ENCODE measurements around the gene USH1C. TPM values are rescaled to one million over a fixed set of nuclear protein-coding genes. Genes with fewer than 3 reads are reported as not detected.

Gene USH1C
- total and polyA plus RNA-seq, 2 of the 4 experiments (the other 2 are of a cell fraction): not detected

DNA sequence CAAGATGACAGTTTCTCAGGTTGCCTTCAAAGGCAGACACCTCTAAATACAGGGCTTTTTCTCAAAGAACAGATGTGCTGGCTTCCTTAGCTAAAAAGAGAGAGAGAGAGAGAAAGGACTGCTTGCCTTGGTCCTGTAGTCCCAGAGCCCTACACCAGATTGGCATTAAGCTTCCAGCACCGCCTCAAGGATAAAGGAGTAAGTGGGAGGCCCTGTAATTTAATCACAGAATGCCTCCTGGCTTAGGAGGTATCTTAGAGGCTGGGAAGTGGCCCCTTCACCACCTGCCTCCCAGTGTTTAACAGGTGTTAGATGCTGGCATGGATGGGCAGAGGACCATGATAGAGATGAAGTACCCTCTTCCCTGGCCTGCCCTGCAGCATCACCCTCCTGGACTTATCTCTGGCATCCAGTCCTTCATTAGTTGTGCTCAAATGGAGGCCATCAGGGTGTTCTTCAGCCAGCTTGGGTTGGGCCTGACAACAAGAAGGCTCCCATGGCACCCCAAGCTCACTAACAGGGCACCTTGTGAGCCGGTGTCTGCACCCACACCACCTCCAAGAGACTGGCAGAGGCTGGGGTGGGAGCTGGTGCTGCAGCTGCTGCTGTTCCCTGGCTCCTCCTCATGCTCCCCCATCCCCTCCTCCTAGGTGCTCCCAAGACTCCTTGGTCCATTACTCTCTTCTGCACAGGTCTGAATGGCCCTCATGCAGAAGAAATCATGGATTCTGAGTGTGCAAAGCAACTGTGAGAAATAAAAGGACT is 100.1 kb downstream of the USH1C start:
- dilution Hi-C loops (cut with HindIII; ENCODE audit: low sequenced_read_pairs, unreplicated experiment) (no loop called here), in situ Hi-C loops (cut with MboI; ENCODE audit: low sequenced_read_pairs) (no loop called here), intact Hi-C loops (cut with micrococcal nuclease) (no loop called here)
- ChIA-PET POLR2A (ENCODE audit: unreplicated experiment) (no interaction called here), CTCF (no interaction called here)
- H3K36me3 ChIP-seq (ENCODE audit: control insufficient read depth, insufficient read depth, low read length): no peaks in the 10 kb centered on the region
- peaks cover 7% of the 10 kb centered on the region for H3K27me3 ChIP-seq (ENCODE audit: control insufficient read depth, insufficient read depth, low read length)
- no peak overlapping the region for H2AFZ ChIP-seq (replicated peaks; ENCODE audit: low read length, poor library complexity)
- no peak overlapping the region for H3K56ac ChIP-seq (ENCODE audit: extremely low read depth, insufficient read depth, low read length)
- no peak overlapping the region for H3K4me2 ChIP-seq (ENCODE audit: low read depth, low read length)
- H2AK9ac ChIP-seq (replicated peaks; ENCODE audit: low read depth, low read length, poor library complexity): no peak overlapping the region
- ATAC-seq (ENCODE audit: low read depth) (no peak), DNase-seq (no peak)
- no peak overlapping the region for H4K5ac ChIP-seq (ENCODE audit: low read depth, low read length)
- WGBS, 2 experiments (ENCODE audit: extremely low coverage in 2 of 2, insufficient read length in 1 of 2): no CpG with 5 or more reads among the region's 2 CpGs
- no peaks in the 10 kb centered on the region for H3K9me3 ChIP-seq (ENCODE audit: control insufficient read depth, insufficient read depth, low read length)
- H4K8ac ChIP-seq (ENCODE audit: low read depth in 2 of 2, low read length in 2 of 2): no peak overlapping the region
- H4K91ac ChIP-seq (ENCODE audit: insufficient read depth, low read depth, low read length): no peak overlapping the region
- H3K4ac ChIP-seq (ENCODE audit: low read depth, low read length): no peak overlapping the region
- no peaks in the 10 kb centered on the region for H3K79me1 ChIP-seq (ENCODE audit: low read depth in 1 of 2, low read length in 2 of 2)
- no peak overlapping the region for H3K18ac ChIP-seq (ENCODE audit: low read depth, low read length)
- BruUV-seq (replicated peaks): no TSS peak
- no peak overlapping the region for H2BK15ac ChIP-seq (ENCODE audit: low read depth, low read length)
- no peak for TF ChIP-seq CEBPB (IDR thresholded peaks at IDR 0.05; ENCODE audit: low read depth, low read length)
- no peak for TF ChIP-seq RFX5 (IDR thresholded peaks at IDR 0.05; ENCODE audit: low read depth, low read length)
- no peak for TF ChIP-seq NFE2L2 (IDR thresholded peaks at IDR 0.05; ENCODE audit: low read depth, low read length)
- no peak for TF ChIP-seq MAZ (IDR thresholded peaks at IDR 0.05; ENCODE audit: borderline replicate concordance, low read depth, low read length)
- TF ChIP-seq MXI1 (IDR thresholded peaks at IDR 0.05; ENCODE audit: borderline replicate concordance, low read depth, low read length): no peak
- no peak for TF ChIP-seq MAFK (IDR thresholded peaks at IDR 0.05; ENCODE audit: low read depth, low read length)
- no peak for TF ChIP-seq SMC3 (IDR thresholded peaks at IDR 0.05; ENCODE audit: low read depth, low read length)
- no peak for TF ChIP-seq RAD21 (IDR thresholded peaks at IDR 0.05; ENCODE audit: low read length)
- H3K27ac ChIP-seq (ENCODE audit: insufficient read depth, low read length): no peak overlapping the region
- no peaks in the 10 kb centered on the region for H3K4me1 ChIP-seq (ENCODE audit: control insufficient read depth, insufficient read depth, low read length)
- no peak overlapping the region for H3K23ac ChIP-seq (ENCODE audit: low read depth, low read length)
- no peaks in the 10 kb centered on the region for H3K9me1 ChIP-seq (ENCODE audit: insufficient read depth, low read length)
- H3K14ac ChIP-seq (replicated peaks; ENCODE audit: low read depth, low read length): no peak overlapping the region
- H3K9ac ChIP-seq (ENCODE audit: low read depth, low read length): no peak overlapping the region
- no peak overlapping the region for H2BK20ac ChIP-seq (ENCODE audit: low read depth, low read length)
- H2AK5ac ChIP-seq (ENCODE audit: low read depth, low read length): no peak overlapping the region
- no peak overlapping the region for H2BK120ac ChIP-seq (ENCODE audit: low read depth, low read length)
- H2BK5ac ChIP-seq (ENCODE audit: low read depth, low read length, poor library complexity, severe bottlenecking): no peak overlapping the region
- H4K20me1 ChIP-seq (ENCODE audit: insufficient read depth, low read length): no peaks in the 10 kb centered on the region
- no peak overlapping the region for H3K4me3 ChIP-seq (ENCODE audit: insufficient read depth, low read depth, low read length)

Other genes starting within 250 kb of the USH1C start
- 3.9 and 4.1 TPM in 2 replicates for gene NCR3LG1, start 192.6 kb downstream of the USH1C start, total RNA-seq (2012; rRNA removed)
- gene NCR3LG1, start 192.6 kb downstream of the USH1C start, polyA plus RNA-seq (2012; rRNA removed): 1.5 and 1.7 TPM in 2 replicates
- gene KCNJ11, start 155.8 kb downstream of the USH1C start, total RNA-seq (2012; rRNA removed): not detected in 2 replicates
- gene KCNJ11, start 155.8 kb downstream of the USH1C start, polyA plus RNA-seq (2012; rRNA removed): not detected in 2 replicates
- not detected in 2 replicates for gene ABCC8, start 67.6 kb downstream of the USH1C start, total RNA-seq (2012; rRNA removed)
- gene ABCC8, start 67.6 kb downstream of the USH1C start, polyA plus RNA-seq (2012; rRNA removed): not detected in 2 replicates
- not detected in 2 replicates for gene OTOG, start 2.8 kb upstream of the USH1C start, total RNA-seq (2012; rRNA removed)
- not detected in 2 replicates for gene OTOG, start 2.8 kb upstream of the USH1C start, polyA plus RNA-seq (2012; rRNA removed)
- gene MYOD1, start 175.2 kb upstream of the USH1C start, total RNA-seq (2012; rRNA removed): not detected in 2 replicates
- not detected in 2 replicates for gene MYOD1, start 175.2 kb upstream of the USH1C start, polyA plus RNA-seq (2012; rRNA removed)
- gene KCNC1, start 190.4 kb upstream of the USH1C start, total RNA-seq (2012; rRNA removed): not detected in 2 replicates
- gene KCNC1, start 190.4 kb upstream of the USH1C start, polyA plus RNA-seq (2012; rRNA removed): 0.03 and 0.11 TPM in 2 replicates

Data from IMR-90 (cell line).